Tongue (tissue), 2 donors: Measurements from ENCODE around the gene ELL. TPM values are rescaled to one million over a fixed set of nuclear protein-coding genes. Genes with fewer than 3 reads are reported as not detected.
"Not testable (repeated sequence)": the region's sequence is repeated elsewhere in the genome, so short reads cannot be mapped to it uniquely, and the experiment has no call there.

Source experiments
- DNase-seq: peaks from one replicate; pipeline ENCODE4 v3.0.0-alpha.2; 2015
- total RNA-seq: library from RNA; depleted of rRNA; stranded (reverse); fragments of >200 nt; gene quantifications from one replicate; pipeline ENCODE4 v1.2.3, GENCODE V29; 2014

ELL gene
- total RNA-seq, 1 donor from 2014 or later, result 21.7 TPM

- no peak for DNase-seq
These were observed 9.6 kb upstream of the ELL start for GRCh38 chr19:18531485-18531884.

- DNase-seq, result no peak
These were observed 7.9 kb upstream of the ELL start for GRCh38 chr19:18529782-18530181.

GRCh38 chr19:18526316-18526715, 4.4 kb upstream of the ELL start:
- no peak for DNase-seq

- DNase-seq, result no peak
These were observed 2.0 kb upstream of the ELL start for GRCh38 chr19:18523841-18524240.

- not testable (repeated sequence) for DNase-seq
These were observed 1.1 kb upstream of the ELL start for GRCh38 chr19:18522862-18523440.

- DNase-seq, result peak; percentile 100
These were observed 423 bp upstream of the ELL start for GRCh38 chr19:18522124-18522861.

- peak; percentile 47 for DNase-seq
These were observed 800 bp downstream of the ELL start for GRCh38 chr19:18520848-18521691.

GRCh38 chr19:18519962-18520847, 1.7 kb downstream of the ELL start:
- peak; percentile 85 for DNase-seq

GRCh38 chr19:18518639-18519038, 3.2 kb downstream of the ELL start:
- no peak for DNase-seq

GRCh38 chr19:18517606-18518005, 4.3 kb downstream of the ELL start:
- no peak for DNase-seq

GRCh38 chr19:18515959-18516358, 5.9 kb downstream of the ELL start:
- DNase-seq, result no peak

- no peak for DNase-seq
These were observed 6.8 kb downstream of the ELL start for GRCh38 chr19:18514800-18515682.

GRCh38 chr19:18513868-18514267, 8.0 kb downstream of the ELL start:
- no peak for DNase-seq

- no peak for DNase-seq
These were observed 11.7 kb downstream of the ELL start for GRCh38 chr19:18510216-18510615.

- DNase-seq, result no peak
These were observed 13.3 kb downstream of the ELL start for GRCh38 chr19:18508585-18508984.

- DNase-seq, result peak; percentile 63
These were observed 14.0 kb downstream of the ELL start for GRCh38 chr19:18507727-18508440.

GRCh38 chr19:18507021-18507726, 14.7 kb downstream of the ELL start:
- DNase-seq, result no peak

- no peak for DNase-seq
These were observed 15.6 kb downstream of the ELL start for GRCh38 chr19:18506101-18506930.
